Ecto neural progenitor cell (in vitro differentiated cells): Measurements from ENCODE around the gene SLAMF7.

Experiments used
- DNase-seq: peaks from one replicate; pipeline ENCODE4 v3.0.0-alpha.2; 2018; ENCODE audit warnings: low spot score

SLAMF7 gene

DNA sequence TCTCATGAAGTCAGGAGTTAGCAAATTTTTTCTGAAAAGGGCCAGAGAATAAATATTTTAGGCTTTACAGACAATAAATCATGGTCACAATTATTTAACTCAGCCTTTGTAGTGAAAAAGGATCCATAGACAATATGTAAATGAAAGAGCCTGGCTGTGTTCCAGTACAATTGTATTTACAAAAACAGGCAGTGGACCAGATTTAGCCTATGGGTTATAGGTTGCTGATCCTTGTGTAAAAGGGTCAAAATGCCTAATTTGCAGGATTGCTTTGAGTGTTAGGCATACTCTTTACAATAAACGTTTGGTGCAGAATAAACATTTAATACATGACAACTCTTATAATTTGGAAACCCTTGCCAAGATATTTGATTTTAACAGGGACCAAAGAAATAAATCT lies 6.5 kb downstream of the SLAMF7 start:
- no peak for DNase-seq

DNA sequence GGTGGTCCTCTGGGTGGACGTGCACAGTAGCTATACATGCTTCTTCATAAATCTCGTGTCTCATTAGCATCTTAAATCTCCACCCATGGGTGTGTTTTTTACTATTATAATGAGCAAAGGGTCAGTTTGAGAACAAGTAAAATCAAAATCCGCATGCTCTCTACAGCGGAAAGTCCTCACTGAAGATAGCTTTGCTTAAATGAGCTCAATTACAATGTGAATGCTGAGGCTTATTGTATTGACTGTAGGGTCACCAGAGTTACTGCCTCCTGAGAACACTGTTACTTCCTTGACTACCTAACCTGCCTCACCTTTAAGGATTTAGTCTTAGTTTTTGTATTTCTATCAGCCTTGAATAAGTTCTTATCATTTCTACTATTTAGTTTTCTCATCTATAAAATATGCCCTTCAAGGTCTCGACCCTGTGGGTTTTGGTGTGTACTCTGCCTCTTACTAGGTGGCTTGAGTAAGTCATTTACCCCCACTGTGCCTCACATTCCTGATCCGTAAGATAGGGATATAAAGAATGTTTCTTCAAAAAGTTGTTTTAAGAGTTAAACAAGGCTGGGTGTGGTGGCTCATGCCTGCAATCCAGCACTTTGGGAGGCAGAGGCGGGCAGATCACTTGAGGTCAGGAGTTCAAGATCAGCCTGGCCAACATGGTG lies 7.9 kb downstream of the SLAMF7 start:
- DNase-seq = no peak

DNA sequence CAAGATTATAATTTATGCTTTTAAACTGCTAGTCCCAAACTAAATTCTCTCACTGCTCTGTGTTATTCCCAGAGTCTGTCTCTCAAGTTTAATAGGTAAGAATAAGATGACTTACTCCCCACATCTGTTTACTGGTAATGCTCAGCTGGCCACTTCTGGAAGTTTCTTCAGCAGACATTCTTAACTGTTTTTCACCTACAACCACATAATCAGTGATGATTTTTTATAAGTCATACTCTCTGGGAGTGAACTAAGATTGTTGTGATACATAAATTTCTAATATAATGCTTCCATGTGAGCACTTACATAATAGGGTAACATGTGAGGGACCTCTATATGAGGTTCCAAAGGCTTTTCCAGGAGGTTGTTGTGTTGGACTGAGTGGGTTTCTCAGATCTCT lies 8.7 kb downstream of the SLAMF7 start:
- no peak for DNase-seq

- DNase-seq = no peak
Observed at GRCh38 chr1:160748181-160748877, 9.3 kb downstream of the SLAMF7 start.

DNA sequence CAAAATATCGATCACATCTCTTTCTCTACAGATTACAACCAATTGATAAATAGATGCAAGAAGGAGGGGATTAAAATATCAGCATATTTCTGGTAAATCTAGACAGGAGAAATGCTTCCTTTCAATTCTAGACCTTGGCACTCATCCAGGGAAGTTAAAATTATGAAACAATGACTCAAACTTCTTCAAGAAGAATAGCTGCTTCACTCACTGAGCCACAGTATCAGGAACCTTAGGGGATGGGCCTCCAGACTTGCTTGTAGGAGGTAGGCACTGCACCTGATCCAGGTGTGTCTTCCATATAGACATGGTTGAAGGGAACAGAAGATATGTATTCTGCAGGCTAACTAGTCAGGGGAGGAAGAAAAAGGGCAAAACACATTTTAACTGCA lies 9.8 kb downstream of the SLAMF7 start:
- no peak for DNase-seq

DNA sequence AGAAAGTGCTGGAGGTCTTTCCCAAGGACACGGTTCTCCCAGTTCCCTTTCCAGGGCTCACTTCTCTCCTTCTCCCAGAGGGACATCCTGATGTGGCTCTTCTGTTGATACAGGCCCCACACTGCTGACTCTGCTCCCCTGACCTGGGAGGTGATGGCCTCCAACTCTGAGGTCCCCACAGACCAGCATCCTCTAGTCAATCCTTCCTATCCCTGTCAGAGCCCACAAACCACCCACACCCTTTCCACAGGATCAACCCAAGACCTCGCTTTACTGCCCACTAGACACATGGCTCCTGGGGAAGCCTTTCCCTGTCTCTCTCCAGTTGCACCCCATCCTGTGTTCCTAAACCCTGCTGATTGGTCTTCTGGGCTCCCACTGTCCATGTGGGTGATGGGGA lies 11.6 kb downstream of the SLAMF7 start:
- no peak for DNase-seq

DNA sequence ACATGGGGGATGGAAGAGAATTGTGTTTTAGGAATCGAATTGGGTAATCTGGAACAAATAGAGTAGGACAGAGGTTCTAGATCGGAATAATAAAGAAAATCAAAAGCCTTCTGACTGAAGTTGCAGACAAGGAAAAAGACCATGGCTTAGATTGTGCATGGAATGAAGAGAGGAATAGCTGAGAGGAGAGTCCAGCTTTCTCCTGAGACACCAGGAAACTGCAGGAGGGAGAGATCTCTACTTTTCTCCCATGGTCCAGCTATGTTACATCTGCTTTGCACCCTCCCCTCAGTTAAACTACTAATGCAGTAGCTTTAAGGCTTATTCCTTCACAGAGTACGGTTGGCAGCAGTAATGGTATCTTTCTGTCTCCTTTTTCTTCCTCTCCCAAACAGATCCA lies 13.4 kb downstream of the SLAMF7 start:
- no peak for DNase-seq

GRCh38 chr1:160752924-160753323 lies 13.9 kb downstream of the SLAMF7 start:
- DNase-seq = no peak

DNA sequence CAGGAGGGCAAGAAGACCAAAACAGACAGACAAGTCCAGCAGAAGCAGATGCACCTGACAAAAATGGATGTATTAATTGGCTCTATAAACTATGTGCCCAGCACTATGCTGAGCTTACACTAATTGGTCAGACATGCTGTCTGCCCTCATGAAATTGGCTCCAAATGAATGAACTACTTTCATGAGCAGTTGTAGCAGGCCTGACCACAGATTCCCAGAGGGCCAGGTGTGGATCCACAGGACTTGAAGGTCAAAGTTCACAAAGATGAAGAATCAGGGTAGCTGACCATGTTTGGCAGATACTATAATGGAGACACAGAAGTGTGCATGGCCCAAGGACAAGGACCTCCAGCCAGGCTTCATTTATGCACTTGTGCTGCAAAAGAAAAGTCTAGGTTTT lies 14.5 kb downstream of the SLAMF7 start:
- no peak for DNase-seq

GRCh38 chr1:160755461-160755860 lies 16.4 kb downstream of the SLAMF7 start:
- DNase-seq = no peak

GRCh38 chr1:160755911-160756848 lies 17.1 kb downstream of the SLAMF7 start:
- no peak for DNase-seq

GRCh38 chr1:160756849-160757201 lies 17.8 kb downstream of the SLAMF7 start:
- no peak for DNase-seq

GRCh38 chr1:160758521-160758920 lies 19.5 kb downstream of the SLAMF7 start:
- no peak for DNase-seq

- no peak for DNase-seq
Observed at GRCh38 chr1:160759740-160760139, 20.7 kb downstream of the SLAMF7 start.

GRCh38 chr1:160761046-160761445 lies 22.0 kb downstream of the SLAMF7 start:
- DNase-seq = no peak

DNA sequence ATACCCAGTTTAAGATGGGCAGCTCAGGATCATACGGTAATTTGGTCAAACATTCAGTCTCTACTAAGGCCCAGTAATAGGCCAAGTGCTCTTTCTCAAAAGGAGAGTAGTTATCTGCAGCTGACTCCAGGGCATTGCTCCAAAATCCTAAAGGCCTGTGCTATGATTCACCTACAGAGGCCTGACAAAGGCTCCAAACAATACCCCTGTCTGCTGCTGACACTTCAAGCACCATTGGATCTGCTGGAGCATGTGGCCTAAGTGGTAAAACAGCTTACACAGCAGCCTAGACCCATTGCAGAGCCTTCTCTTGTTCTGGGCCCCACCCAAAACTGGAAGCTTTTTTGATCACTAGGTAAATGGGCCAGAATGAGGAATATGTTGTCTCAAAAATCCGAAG lies 22.8 kb downstream of the SLAMF7 start:
- no peak for DNase-seq

- no peak for DNase-seq
Observed at GRCh38 chr1:160763993-160764392, 24.9 kb downstream of the SLAMF7 start.

GRCh38 chr1:160767395-160768294 lies 28.6 kb downstream of the SLAMF7 start:
- DNase-seq = no peak

DNA sequence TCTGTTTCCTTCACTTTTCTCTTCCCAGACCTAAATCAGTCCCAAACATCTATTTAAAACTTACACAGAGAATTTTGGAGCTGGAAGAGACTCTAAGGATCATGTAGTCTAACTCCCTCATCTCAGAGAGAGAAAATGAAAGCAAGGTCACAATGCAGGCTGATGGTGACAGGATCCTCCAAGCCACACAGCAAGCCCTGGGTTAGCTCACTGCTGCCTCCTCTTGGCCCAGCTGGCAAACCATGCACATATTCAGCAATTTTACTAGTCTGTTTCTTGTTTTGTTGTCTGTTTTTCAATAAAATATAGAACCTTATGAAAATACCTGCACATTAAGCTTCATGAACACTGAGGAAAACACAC lies 29.2 kb downstream of the SLAMF7 start:
- no peak for DNase-seq

- DNase-seq = no peak
Observed at GRCh38 chr1:160772331-160772730, 33.3 kb downstream of the SLAMF7 start.

DNA sequence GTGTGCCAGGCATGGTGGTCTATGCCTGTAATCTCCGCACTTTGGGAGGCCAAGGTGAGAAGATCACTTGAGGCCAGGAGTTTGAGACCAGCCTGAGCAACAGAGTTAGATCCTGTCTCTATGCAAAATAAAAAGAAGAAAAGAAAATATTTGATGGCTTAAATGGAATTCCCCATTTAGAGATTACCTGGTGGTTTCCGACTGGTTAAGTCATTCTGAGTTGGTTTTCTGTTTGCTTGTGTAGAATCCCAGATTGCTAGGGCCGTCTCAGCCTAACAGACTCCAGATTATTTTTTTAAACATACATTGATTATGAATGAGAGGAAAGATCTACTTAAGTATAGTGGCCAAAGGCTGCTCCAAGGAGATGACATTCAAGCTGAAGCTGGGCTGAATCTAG lies 34.0 kb downstream of the SLAMF7 start:
- DNase-seq = no peak
